Fibroblast of mammary gland (primary cell): Measurements from ENCODE around the gene WDR18.

Experiments
- DNase-seq: peaks from one replicate; pipeline ENCODE4 v3.0.0-alpha.2; 2010; ENCODE audit warnings: low read depth
- H3K4me3 ChIP-seq: 2 replicates; pipeline ENCODE4 v1.5.1; 2011; ENCODE audit warnings: low read depth, mild to moderate bottlenecking, low read length, moderate library complexity; ENCODE audit not compliant: control insufficient read depth
- CTCF ChIP-seq: conservative IDR thresholded peaks from 2 replicates; pipeline ENCODE4 v1.5.1; 2011; ENCODE audit warnings: low read depth, low read length, inconsistent platforms; ENCODE audit not compliant: control insufficient read depth, insufficient read depth

Gene WDR18

GRCh38 chr19:960601-960938 lies 23.6 kb upstream of the WDR18 start:
- no peak for TF ChIP-seq CTCF
- no peak for DNase-seq
- no peak overlapping the region for H3K4me3 ChIP-seq

- TF ChIP-seq CTCF = no peak
- DNase-seq = peak; percentile 34
- H3K4me3 ChIP-seq = no peak overlapping the region
Observed at GRCh38 chr19:961866-962620, 22.1 kb upstream of the WDR18 start.

- H3K4me3 ChIP-seq = no peak overlapping the region
- no peak for DNase-seq
- no peak for TF ChIP-seq CTCF
Observed at GRCh38 chr19:962683-963400, 21.3 kb upstream of the WDR18 start.

GRCh38 chr19:963486-963951 lies 20.6 kb upstream of the WDR18 start:
- no peak for TF ChIP-seq CTCF
- no peak overlapping the region for H3K4me3 ChIP-seq
- DNase-seq = no peak

- no peak for TF ChIP-seq CTCF
- DNase-seq = no peak
- H3K4me3 ChIP-seq = no peak overlapping the region
Observed at GRCh38 chr19:964116-964520, 20.0 kb upstream of the WDR18 start.

- peak; percentile 47 for DNase-seq
- no peak overlapping the region for H3K4me3 ChIP-seq
- no peak for TF ChIP-seq CTCF
Observed at GRCh38 chr19:964761-965694, 19.1 kb upstream of the WDR18 start.
